Osteocyte (in vitro differentiated cells): ENCODE results near the gene MATN1. TPM values are rescaled to one million over a fixed set of nuclear protein-coding genes. Genes with fewer than 3 reads are reported as not detected.

Experiments
- DNase-seq: peaks from one replicate; pipeline ENCODE4 v3.0.0; 2021; ENCODE audit warnings: mixed read lengths; ENCODE audit not compliant: unreplicated experiment; ENCODE audit errors: extremely low spot score
- H3K27ac Mint-ChIP-seq: one replicate; pipeline ENCODE4 v1.8.0; 2021; ENCODE audit warnings: mild to moderate bottlenecking, mixed read lengths; ENCODE audit not compliant: unreplicated experiment
- H3K27me3 Mint-ChIP-seq: one replicate; pipeline ENCODE4 v1.8.0; 2021; ENCODE audit warnings: mixed read lengths; ENCODE audit not compliant: unreplicated experiment
- H3K36me3 Mint-ChIP-seq: one replicate; pipeline ENCODE4 v1.8.0; 2021; ENCODE audit warnings: mixed read lengths; ENCODE audit not compliant: unreplicated experiment
- H3K4me1 Mint-ChIP-seq: one replicate; pipeline ENCODE4 v1.8.0; 2021; ENCODE audit warnings: mixed read lengths; ENCODE audit not compliant: unreplicated experiment
- H3K4me3 Mint-ChIP-seq: one replicate; pipeline ENCODE4 v1.8.0; 2021; ENCODE audit warnings: mild to moderate bottlenecking, moderate library complexity, mixed read lengths; ENCODE audit not compliant: unreplicated experiment
- H3K9me3 Mint-ChIP-seq: one replicate; pipeline ENCODE4 v1.8.0; 2021; ENCODE audit warnings: mixed read lengths; ENCODE audit not compliant: unreplicated experiment
- CTCF ChIP-seq: fragments of 200-600 bp; sonication (generic); IDR thresholded peaks from 2 replicates; pipeline ENCODE4 v1.5.0; 2021; ENCODE audit warnings: antibody characterized with exemption, mild to moderate bottlenecking, moderate library complexity
- total RNA-seq: library from RNA; stranded (reverse); gene quantifications from 2 replicates; pipeline ENCODE4 v1.2.1, GENCODE V29; 2021

MATN1 gene
- total RNA-seq, 1 donor from 2014 or later: 0.99 TPM

GRCh38 chr1:30726773-30727684 lies 3.6 kb upstream of the MATN1 start:
- Mint-ChIP-seq H3K36me3 (no peaks in the 10 kb centered on the region), H3K27ac (no peak overlapping the region), H3K9me3 (no peaks in the 10 kb centered on the region), H3K4me3 (no peak overlapping the region), H3K4me1 (peaks cover 15% of the 10 kb centered on the region), H3K27me3 (no peaks in the 10 kb centered on the region)
- no peak for TF ChIP-seq CTCF
- no peak for DNase-seq

- H3K4me3 Mint-ChIP-seq: no peak overlapping the region
- H3K9me3 Mint-ChIP-seq: no peaks in the 10 kb centered on the region
- no peaks in the 10 kb centered on the region for H3K27me3 Mint-ChIP-seq
- H3K27ac Mint-ChIP-seq: no peak overlapping the region
- H3K36me3 Mint-ChIP-seq: no peaks in the 10 kb centered on the region
- no peak for DNase-seq
- TF ChIP-seq CTCF: no peak
- H3K4me1 Mint-ChIP-seq: peaks cover 15% of the 10 kb centered on the region
Measured at GRCh38 chr1:30726236-30726635, 2.9 kb upstream of the MATN1 start.

GRCh38 chr1:30725450-30726095 lies 2.2 kb upstream of the MATN1 start:
- H3K27me3 Mint-ChIP-seq: no peaks in the 10 kb centered on the region
- no peaks in the 10 kb centered on the region for H3K36me3 Mint-ChIP-seq
- no peaks in the 10 kb centered on the region for H3K9me3 Mint-ChIP-seq
- no peak overlapping the region for H3K4me3 Mint-ChIP-seq
- no peak overlapping the region for H3K27ac Mint-ChIP-seq
- no peak for TF ChIP-seq CTCF
- H3K4me1 Mint-ChIP-seq: peaks cover 10% of the 10 kb centered on the region
- no peak for DNase-seq

GRCh38 chr1:30724655-30725421 lies 1.5 kb upstream of the MATN1 start:
- no peak for DNase-seq
- Mint-ChIP-seq H3K27ac (no peak overlapping the region), H3K4me1 (peaks cover 10% of the 10 kb centered on the region), H3K36me3 (no peaks in the 10 kb centered on the region), H3K27me3 (no peaks in the 10 kb centered on the region), H3K9me3 (no peaks in the 10 kb centered on the region), H3K4me3 (no peak overlapping the region)
- TF ChIP-seq CTCF: no peak

- no peak for DNase-seq
- no peaks in the 10 kb centered on the region for H3K9me3 Mint-ChIP-seq
Measured at GRCh38 chr1:30724175-30724574, 790 bp upstream of the MATN1 start.

More at GRCh38 chr1:30724175-30724574, 790 bp upstream of the MATN1 start:
- Mint-ChIP-seq H3K4me1 (peaks cover 15% of the 10 kb centered on the region), H3K36me3 (no peaks in the 10 kb centered on the region), H3K27ac (no peak overlapping the region), H3K27me3 (no peaks in the 10 kb centered on the region), H3K4me3 (no peak overlapping the region)
- peak; percentile 23 for TF ChIP-seq CTCF
